ENCODE data around the gene MRPL58. TPM values are rescaled to one million over a fixed set of nuclear protein-coding genes. Genes with fewer than 3 reads are reported as not detected.
A peak's percentile ranks its signal among the peaks of the same experiment; 100 is the strongest.
"Not testable (repeated sequence)": the region's sequence is repeated elsewhere in the genome, so short reads cannot be mapped to it uniquely, and the experiment has no call there.

MRPL58 gene
- total and polyA plus RNA-seq, 7 donors = 50.4 to 80.6 (median 64.1) TPM

- ATAC-seq (no peak), DNase-seq (no peak)
- Histone ChIP-seq H3K36me3 (ENCODE audit: insufficient read depth in 1 of 2, low read depth in 1 of 2) (no peaks in the 10 kb centered on the region), H3K4me1 (no peaks in the 10 kb centered on the region), H3K27me3 (ENCODE audit: insufficient read depth in 3 of 3, low read length in 2 of 3) (peaks cover 0 to 25% (median 7%) of the 10 kb centered on the region in 3 donors), H3K9me3 (no peaks in the 10 kb centered on the region), H3K27ac (no peak overlapping the region), H3K4me3 (no peak overlapping the region)
- intact Hi-C loops (cut with DNase I) = loop anchor here (10.0 kb wide), 3 partner anchors 64 to 206 kb away; partner anchors contain the start of gene ARMC7 (in 1 of the 2)
- no peak for TF ChIP-seq CTCF (IDR thresholded peaks at IDR 0.05)
- WGBS, 3 donors = 82 to 83% (median 82%) methylated on average over 5 of the region's 5 CpGs
Observed at GRCh38 chr17:74968361-74968780, 44.1 kb upstream of the MRPL58 start.

- DNase-seq; H3K4me3 ChIP-seq; H3K9me3 ChIP-seq; H3K27ac ChIP-seq; H3K36me3 ChIP-seq (ENCODE audit: insufficient read depth in 1 of 2, low read depth in 1 of 2); H3K4me1 ChIP-seq; ATAC-seq: not testable (repeated sequence)
- intact Hi-C loops (cut with DNase I) = loop anchor here (10.0 kb wide), 3 partner anchors 65 to 205 kb away; partner anchors contain the start of gene ARMC7 (in 1 of the 2)
- peaks cover 0 to 35% (median 8%) of the 10 kb centered on the region in 3 donors for H3K27me3 ChIP-seq (ENCODE audit: insufficient read depth in 3 of 3, low read length in 2 of 3)
- 88 to 91% (median 91%) methylated on average over 5 of the region's 5 CpGs for WGBS, 3 donors
Observed at GRCh38 chr17:74969501-74969900, 43.0 kb upstream of the MRPL58 start.

- peak overlapping the region; percentile 68 for H3K4me3 ChIP-seq
- WGBS, 3 donors = 83 to 85% (median 83%) methylated on average over 3 of the region's 3 CpGs
- H3K4me1 ChIP-seq = no peaks in the 10 kb centered on the region
- DNase-seq (no peak), ATAC-seq (no peak)
- H3K27me3 ChIP-seq (ENCODE audit: insufficient read depth in 3 of 3, low read length in 2 of 3) = peaks cover 0 to 36% (median 9%) of the 10 kb centered on the region in 3 donors
- no peak overlapping the region for H3K27ac ChIP-seq
- H3K36me3 ChIP-seq (ENCODE audit: insufficient read depth in 1 of 2, low read depth in 1 of 2) = no peaks in the 10 kb centered on the region
- TF ChIP-seq CTCF (IDR thresholded peaks at IDR 0.05) = no peak
- intact Hi-C loops (cut with DNase I) = no loop called here
- H3K9me3 ChIP-seq = no peaks in the 10 kb centered on the region
Observed at GRCh38 chr17:74970395-74970794, 42.1 kb upstream of the MRPL58 start.

GRCh38 chr17:74971069-74971841, 41.2 kb upstream of the MRPL58 start:
- DNase-seq = no peak
- Histone ChIP-seq H3K4me3 (peak overlapping the region; percentile 68), H3K27ac (no peak overlapping the region), H3K36me3 (ENCODE audit: insufficient read depth in 1 of 2, low read depth in 1 of 2) (no peaks in the 10 kb centered on the region), H3K4me1 (no peaks in the 10 kb centered on the region), H3K9me3 (no peaks in the 10 kb centered on the region), H3K27me3 (ENCODE audit: insufficient read depth in 3 of 3, low read length in 2 of 3) (peaks cover 0 to 36% (median 9%) of the 10 kb centered on the region in 3 donors)
- intact Hi-C loops (cut with DNase I) = no loop called here
- WGBS, 3 donors = 82 to 84% (median 83%) methylated on average over 8 of the region's 8 CpGs
- no peak for ATAC-seq
- no peak for TF ChIP-seq CTCF (IDR thresholded peaks at IDR 0.05)

GRCh38 chr17:74971842-74972106, 40.7 kb upstream of the MRPL58 start:
- no peaks in the 10 kb centered on the region for H3K36me3 ChIP-seq (ENCODE audit: insufficient read depth in 1 of 2, low read depth in 1 of 2)
- no peak for TF ChIP-seq CTCF (IDR thresholded peaks at IDR 0.05)
- H3K9me3 ChIP-seq = no peaks in the 10 kb centered on the region
- H3K27me3 ChIP-seq (ENCODE audit: insufficient read depth in 3 of 3, low read length in 2 of 3) = peaks cover 0 to 36% (median 9%) of the 10 kb centered on the region in 3 donors
- no peak overlapping the region for H3K27ac ChIP-seq
- no peaks in the 10 kb centered on the region for H3K4me1 ChIP-seq
- peak overlapping the region; percentile 68 for H3K4me3 ChIP-seq
- ATAC-seq = peak in 1 of 4 donors; percentile 28
- 22 to 43% (median 23%) methylated on average over 8 to 9 of the region's 9 CpGs for WGBS, 3 donors
- intact Hi-C loops (cut with DNase I) = no loop called here
- DNase-seq = no peak
